GM23338 (cell line): ENCODE results near the gene FOXP4. TPM values are rescaled to one million over a fixed set of nuclear protein-coding genes. Genes with fewer than 3 reads are reported as not detected.

Experiments used
- ATAC-seq: fragments of 200-7000 bp; cut with Tn5 transposase; 3 replicates; pipeline ENCODE4 v1.9.1; 2020
- DNase-seq: peaks from one replicate; pipeline ENCODE4 v3.0.0-alpha.2; 2015; ENCODE audit warnings: low spot score
- H2AFZ ChIP-seq: fragments of 200-600 bp; sonication (generic); 2 replicates; pipeline ENCODE4 v1.8.0; 2016; ENCODE audit warnings: antibody characterized with exemption, mild to moderate bottlenecking, moderate library complexity
- H3F3A ChIP-seq: fragments of 200-600 bp; sonication (generic); replicated peaks from 2 replicates; pipeline ENCODE4 v1.8.0; 2017; ENCODE audit warnings: antibody characterized with exemption, mixed run types, low read depth
- H3K27ac ChIP-seq: fragments of 200-600 bp; sonication (generic); 2 replicates; pipeline ENCODE4 v1.6.1; 2016; ENCODE audit warnings: low read depth
- H3K27me3 ChIP-seq: fragments of 200-600 bp; sonication (generic); 2 replicates; pipeline ENCODE4 v1.8.0; 2016; ENCODE audit warnings: mild to moderate bottlenecking, mixed run types, moderate library complexity; ENCODE audit not compliant: insufficient read depth
- H3K36me3 ChIP-seq: fragments of 200-600 bp; sonication (generic); 2 replicates; pipeline ENCODE4 v1.8.0; 2016; ENCODE audit warnings: mild to moderate bottlenecking; ENCODE audit not compliant: insufficient read depth
- H3K4me1 ChIP-seq: fragments of 200-600 bp; sonication (generic); 2 replicates; pipeline ENCODE4 v1.8.0; 2016; ENCODE audit warnings: mild to moderate bottlenecking, moderate library complexity; ENCODE audit not compliant: insufficient read depth
- H3K4me2 ChIP-seq: fragments of 200-600 bp; sonication (generic); 2 replicates; pipeline ENCODE4 v1.7.1; 2017; ENCODE audit warnings: mixed run types
- H3K4me3 ChIP-seq: fragments of 200-600 bp; sonication (generic); 2 replicates; pipeline ENCODE4 v1.6.1; 2016; ENCODE audit warnings: mixed run types
- H3K79me2 ChIP-seq: fragments of 200-600 bp; sonication (generic); replicated peaks from 2 replicates; pipeline ENCODE4 v1.8.0; 2017; ENCODE audit warnings: mild to moderate bottlenecking; ENCODE audit not compliant: insufficient read depth
- H3K9me2 ChIP-seq: fragments of 200-600 bp; sonication (generic); 2 replicates; pipeline ENCODE4 v1.8.0; 2017; ENCODE audit not compliant: insufficient read depth
- H4K20me1 ChIP-seq: fragments of 200-600 bp; sonication (generic); replicated peaks from 2 replicates; pipeline ENCODE4 v1.8.0; 2017; ENCODE audit warnings: mild to moderate bottlenecking; ENCODE audit not compliant: insufficient read depth
- H3K27ac Mint-ChIP-seq: 2 replicates; pipeline ENCODE4 v1.8.0; 2020; ENCODE audit warnings: inconsistent platforms, mild to moderate bottlenecking, moderate library complexity, mixed read lengths
- H3K27me3 Mint-ChIP-seq: 3 replicates; pipeline ENCODE4 v1.8.0; 2022; ENCODE audit warnings: low read depth, mild to moderate bottlenecking, moderate library complexity, mixed read lengths, inconsistent platforms; ENCODE audit not compliant: insufficient read depth, poor library complexity
- H3K36me3 Mint-ChIP-seq: 3 replicates; pipeline ENCODE4 v1.8.0; 2021; ENCODE audit warnings: low read depth, mild to moderate bottlenecking, inconsistent platforms, moderate library complexity, mixed read lengths
- H3K4me1 Mint-ChIP-seq: 3 replicates; pipeline ENCODE4 v1.8.0; 2020; ENCODE audit warnings: mild to moderate bottlenecking, inconsistent platforms, mixed read lengths
- H3K4me3 Mint-ChIP-seq: 3 replicates; pipeline ENCODE4 v1.8.0; 2021; ENCODE audit warnings: moderate library complexity, mild to moderate bottlenecking, inconsistent platforms, mixed read lengths
- H3K9me3 Mint-ChIP-seq: 3 replicates; pipeline ENCODE4 v1.8.0; 2020; ENCODE audit warnings: moderate library complexity, mild to moderate bottlenecking, inconsistent platforms, mixed read lengths
- CREB1 ChIP-seq: fragments of 250-450 bp; sonication (Bioruptor Pico); IDR thresholded peaks from 2 replicates; pipeline ENCODE4 v1.5.0; 2020; ENCODE audit warnings: low read depth, mild to moderate bottlenecking, moderate library complexity
- EZH2 ChIP-seq: fragments of 200-600 bp; sonication (generic); IDR thresholded peaks from one replicate; pipeline ENCODE4 v1.8.0; 2017; ENCODE audit warnings: antibody characterized with exemption, mild to moderate bottlenecking, low read depth; ENCODE audit not compliant: unreplicated experiment
- EZH2phosphoT487 ChIP-seq: fragments of 200-600 bp; sonication (generic); IDR thresholded peaks from one replicate; pipeline ENCODE4 v1.8.1; 2018; ENCODE audit warnings: antibody characterized with exemption; ENCODE audit not compliant: unreplicated experiment
- NANOG ChIP-seq: IDR thresholded peaks from 2 replicates; pipeline ENCODE4 v1.6.1; 2016; ENCODE audit warnings: antibody characterized with exemption, borderline replicate concordance
- REST ChIP-seq: IDR thresholded peaks from one replicate; pipeline ENCODE4 v1.6.1; 2018; ENCODE audit warnings: antibody characterized with exemption; ENCODE audit not compliant: unreplicated experiment
- ZNF114 ChIP-seq: fragments of 250-450 bp; sonication (Bioruptor Pico); IDR thresholded peaks from 2 replicates; pipeline ENCODE4 v1.5.0; 2020; ENCODE audit warnings: mild to moderate bottlenecking, moderate library complexity
- ZNF331 ChIP-seq: fragments of 250-450 bp; sonication (Bioruptor Pico); IDR thresholded peaks from 2 replicates; pipeline ENCODE4 v1.5.0; 2020; ENCODE audit warnings: low read depth, mild to moderate bottlenecking, moderate library complexity
- ZNF462 ChIP-seq: fragments of 250-450 bp; sonication (Bioruptor Pico); IDR thresholded peaks from 2 replicates; pipeline ENCODE4 v1.5.0; 2020; ENCODE audit warnings: mild to moderate bottlenecking, moderate library complexity
- polyA plus RNA-seq: library from polyadenylated mRNA; unstranded; fragments of >200 nt; fragmentation: Nextera tagmentation; extraction: Ambion mirVana; gene quantifications from 2 replicates; pipeline ENCODE4 v1.2.1, GENCODE V29; 2016
- total RNA-seq: library from RNA; depleted of rRNA; stranded (reverse); fragments of >200 nt; shearing (Covaris generic); gene quantifications from 2 replicates; pipeline ENCODE4 v1.2.3, GENCODE V29; 2014
- TF ChIP-seq, protein P1 (sequence below): IDR thresholded peaks from 2 replicates; pipeline ENCODE4 v1.6.1; 2016; ENCODE audit warnings: antibody characterized with exemption

Gene FOXP4
- total and polyA plus RNA-seq, 2 experiments from 2014 or later = 5.1 to 13.5 TPM

DNA sequence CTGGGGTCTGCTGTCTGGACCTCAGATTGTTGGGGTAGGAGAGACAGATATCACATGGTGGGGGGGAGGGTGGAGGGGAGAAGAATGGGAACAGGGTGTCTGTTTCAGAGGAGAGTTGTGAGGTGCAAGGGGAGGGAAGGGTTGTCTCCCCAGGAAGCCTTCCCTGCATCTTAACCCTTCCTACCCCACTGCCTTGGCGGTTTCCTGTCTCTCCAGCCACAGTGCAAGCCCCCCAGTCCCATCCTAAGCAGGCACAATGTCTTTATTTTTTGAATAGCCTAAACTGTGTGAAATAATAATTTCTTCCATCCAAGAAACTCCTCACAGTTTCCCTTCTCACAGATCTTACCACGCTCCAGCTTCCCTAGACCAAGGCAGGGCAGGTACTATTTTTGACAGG lies 3.5 kb downstream of the FOXP4 start:
- H3K27ac Mint-ChIP-seq = no peak overlapping the region
- no peak overlapping the region for H2AFZ ChIP-seq
- H3K36me3 Mint-ChIP-seq = peaks cover 21% of the 10 kb centered on the region
- peaks cover 64% of the 10 kb centered on the region for H3K4me1 ChIP-seq
- no peaks in the 10 kb centered on the region for H3K9me2 ChIP-seq
- peak overlapping the region; percentile 92 for H3K4me3 ChIP-seq
- peaks cover 66% of the 10 kb centered on the region for H3K4me1 Mint-ChIP-seq
- no peaks in the 10 kb centered on the region for H3K36me3 ChIP-seq
- peaks cover 64% of the 10 kb centered on the region for H3K79me2 ChIP-seq
- peaks cover 32% of the 10 kb centered on the region for H3F3A ChIP-seq
- peaks cover 80% of the 10 kb centered on the region for H3K27me3 Mint-ChIP-seq
- no peak for ATAC-seq
- no peak overlapping the region for H3K27ac ChIP-seq
- DNase-seq = no peak
- peaks cover 86% of the 10 kb centered on the region for H3K27me3 ChIP-seq
- peaks cover 8% of the 10 kb centered on the region; the same call in 1 of the 2 replicates for H4K20me1 ChIP-seq
- no peaks in the 10 kb centered on the region; the same call in 1 of the 3 replicates for H3K9me3 Mint-ChIP-seq
- H3K4me2 ChIP-seq = peak overlapping the region; percentile 96
- peak overlapping the region; percentile 94 for H3K4me3 Mint-ChIP-seq
- TF ChIP-seq ZNF331 (no peak), EZH2 (peak; percentile 41)

- no peaks in the 10 kb centered on the region; the same call in 2 of the 3 replicates for H3K9me3 Mint-ChIP-seq
- H3K27me3 Mint-ChIP-seq = peaks cover 82% of the 10 kb centered on the region
- no peak overlapping the region for H3K27ac Mint-ChIP-seq
- H3F3A ChIP-seq = peaks cover 32% of the 10 kb centered on the region
- H2AFZ ChIP-seq = no peak overlapping the region
- peaks cover 87% of the 10 kb centered on the region for H3K27me3 ChIP-seq
- peaks cover 21% of the 10 kb centered on the region for H3K36me3 Mint-ChIP-seq
- no peak overlapping the region for H3K27ac ChIP-seq
- H3K4me1 ChIP-seq = peaks cover 77% of the 10 kb centered on the region
- DNase-seq (no peak), ATAC-seq (no peak)
- H3K79me2 ChIP-seq = peaks cover 69% of the 10 kb centered on the region
- peaks cover 10% of the 10 kb centered on the region; the same call in 1 of the 2 replicates for H4K20me1 ChIP-seq
- H3K4me1 Mint-ChIP-seq = peaks cover 72% of the 10 kb centered on the region
- no peak overlapping the region for H3K4me3 ChIP-seq
- no peaks in the 10 kb centered on the region for H3K36me3 ChIP-seq
- H3K9me2 ChIP-seq = no peaks in the 10 kb centered on the region
- H3K4me2 ChIP-seq = peak overlapping the region; percentile 58
- peak overlapping the region; percentile 22; the same call in 1 of the 3 replicates for H3K4me3 Mint-ChIP-seq
- no peak for TF ChIP-seq NANOG
- TF ChIP-seq EZH2phosphoT487 = no peak
- TF ChIP-seq ZNF114 (CRISPR knock-in tag) = no peak
- TF ChIP-seq ZNF331 = no peak
- TF ChIP-seq REST = no peak
- no peak for TF ChIP-seq ZNF462 (CRISPR knock-in tag)
- TF ChIP-seq, protein P1, sequence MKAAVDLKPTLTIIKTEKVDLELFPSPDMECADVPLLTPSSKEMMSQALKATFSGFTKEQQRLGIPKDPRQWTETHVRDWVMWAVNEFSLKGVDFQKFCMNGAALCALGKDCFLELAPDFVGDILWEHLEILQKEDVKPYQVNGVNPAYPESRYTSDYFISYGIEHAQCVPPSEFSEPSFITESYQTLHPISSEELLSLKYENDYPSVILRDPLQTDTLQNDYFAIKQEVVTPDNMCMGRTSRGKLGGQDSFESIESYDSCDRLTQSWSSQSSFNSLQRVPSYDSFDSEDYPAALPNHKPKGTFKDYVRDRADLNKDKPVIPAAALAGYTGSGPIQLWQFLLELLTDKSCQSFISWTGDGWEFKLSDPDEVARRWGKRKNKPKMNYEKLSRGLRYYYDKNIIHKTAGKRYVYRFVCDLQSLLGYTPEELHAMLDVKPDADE = no peak
- no peak for TF ChIP-seq CREB1 (CRISPR knock-in tag)
- TF ChIP-seq EZH2 = no peak
These were observed 5.0 kb downstream of the FOXP4 start for GRCh38 chr6:41551086-41551700.
